ENCODE measurements around the gene B4GALT3.

B4GALT3 gene

GRCh38 chr1:161188381-161188780, 11.1 kb upstream of the B4GALT3 start:
- TF ChIP-seq CTCF (IDR thresholded peaks at IDR 0.05; ENCODE audit: control extremely low read depth, extremely low read depth, low read depth, missing control alignments): no peak
- ChIA-PET POLR2A (no interaction called here), CTCF (interaction anchor here (1.2 to 1.3 kb wide), 2 partner anchors 37 to 55 kb away, joined by 3 to 4 read pairs; no protein-coding TSS in a partner anchor)
- DNase-seq (ENCODE audit: extremely low spot score): no peak

- DNase-seq (ENCODE audit: extremely low spot score): no peak
- ChIA-PET CTCF (interaction anchor here (1.0 to 1.3 kb wide), 2 partner anchors 38 to 187 kb away, joined by 3 to 4 read pairs; no protein-coding TSS in a partner anchor), POLR2A (no interaction called here)
- no peak for TF ChIP-seq CTCF (IDR thresholded peaks at IDR 0.05; ENCODE audit: control extremely low read depth, extremely low read depth, low read depth, missing control alignments)
Measured at GRCh38 chr1:161187311-161187710, 10.0 kb upstream of the B4GALT3 start.

GRCh38 chr1:161185732-161186311, 8.5 kb upstream of the B4GALT3 start:
- POLR2A ChIA-PET: interaction anchor here (0.6 to 1.4 kb wide), 2 partner anchors 20 to 1036 kb away, joined by 4 to 7 read pairs; partner anchors contain the start of gene PPOX
- TF ChIP-seq CTCF (IDR thresholded peaks at IDR 0.05; ENCODE audit: control extremely low read depth, extremely low read depth, low read depth, missing control alignments): no peak
- CTCF ChIA-PET: interaction anchor here (0.7 to 2.0 kb wide), 8 partner anchors 9 to 197 kb away, joined by 3 to 14 read pairs (median 4); partner anchors contain the start of genes NDUFS2, PPOX and TOMM40L
- DNase-seq (ENCODE audit: extremely low spot score): no peak

- ChIA-PET CTCF (interaction anchor here (1.1 to 2.0 kb wide), 4 partner anchors 13 to 197 kb away, joined by 3 to 14 read pairs (median 4); partner anchors contain the start of gene NDUFS2), POLR2A (interaction anchor here (0.6 kb wide), 1 partner anchor 1035 kb away, joined by 7 read pairs; no protein-coding TSS in a partner anchor)
- TF ChIP-seq CTCF (IDR thresholded peaks at IDR 0.05; ENCODE audit: control extremely low read depth, extremely low read depth, low read depth, missing control alignments): no peak
- DNase-seq (ENCODE audit: extremely low spot score): peak; percentile 85
Measured at GRCh38 chr1:161185282-161185682, 8.0 kb upstream of the B4GALT3 start.

DNA sequence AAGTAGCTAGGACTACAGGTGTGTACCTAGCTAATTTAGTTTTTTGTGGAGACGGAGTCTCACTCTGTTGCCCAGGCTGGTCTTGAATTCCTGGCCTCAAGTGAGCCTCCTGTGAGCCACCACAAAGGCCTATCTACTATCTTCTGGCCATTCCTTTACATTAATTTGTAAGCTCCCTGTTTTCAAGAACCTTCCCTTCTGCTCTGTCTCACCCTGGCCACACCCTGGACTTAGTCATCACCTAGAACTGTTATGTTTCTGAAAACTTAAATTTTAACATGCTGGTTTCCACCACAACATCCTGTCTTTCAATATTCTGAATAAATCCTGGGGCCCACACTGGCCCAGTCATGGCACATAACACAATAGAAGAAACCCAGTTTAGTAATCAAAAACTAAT, 4.9 kb upstream of the B4GALT3 start:
- ChIA-PET POLR2A (no interaction called here), CTCF (interaction anchor here (1.3 to 5.5 kb wide), 8 partner anchors 11 to 200 kb away, joined by 3 to 65 read pairs (median 8); partner anchors contain the start of genes DEDD, NDUFS2 and PPOX)
- TF ChIP-seq CTCF (IDR thresholded peaks at IDR 0.05; ENCODE audit: control extremely low read depth, extremely low read depth, low read depth, missing control alignments): no peak
- no peak for DNase-seq (ENCODE audit: extremely low spot score)

GRCh38 chr1:161180639-161181038, 3.3 kb upstream of the B4GALT3 start:
- TF ChIP-seq CTCF (IDR thresholded peaks at IDR 0.05; ENCODE audit: control extremely low read depth, extremely low read depth, low read depth, missing control alignments): peak; percentile 25
- ChIA-PET POLR2A (no interaction called here), CTCF (interaction anchor here (0.8 to 5.5 kb wide), 6 partner anchors 9 to 46 kb away, joined by 4 to 65 read pairs (median 8); partner anchors contain the start of genes NDUFS2 and PPOX)
- DNase-seq (ENCODE audit: extremely low spot score): no peak

Data from GM10248 (cell line).